HG03460 (cell line): Measurements from ENCODE around the gene TMEM190.
A peak's percentile ranks its signal among the peaks of the same experiment; 100 is the strongest.

Source experiments
- ATAC-seq: cut with Tn5 transposase; IDR thresholded peaks from one replicate; pipeline ENCODE4 v1.9.1; 2021; ENCODE audit not compliant: unreplicated experiment

TMEM190 gene

GRCh38 chr19:55369653-55370304, 6.8 kb upstream of the TMEM190 start:
- ATAC-seq: no peak

GRCh38 chr19:55370305-55370988, 6.2 kb upstream of the TMEM190 start, which contains the start of gene IL11:
TSS of gene IL11 (minus strand) at chr19:55370463. CDS start at chr19:55370310, 153 bp downstream.
- no peak for ATAC-seq

GRCh38 chr19:55372316-55373081, 4.1 kb upstream of the TMEM190 start:
- no peak for ATAC-seq

GRCh38 chr19:55373306-55373992, 3.2 kb upstream of the TMEM190 start:
- ATAC-seq: no peak

- no peak for ATAC-seq
These were observed 2.5 kb upstream of the TMEM190 start for GRCh38 chr19:55373993-55374757.

- ATAC-seq: no peak
These were observed 918 bp downstream of the TMEM190 start for GRCh38 chr19:55377356-55378131.

GRCh38 chr19:55379174-55379573, 2.5 kb downstream of the TMEM190 start:
- ATAC-seq: no peak

- ATAC-seq: no peak
These were observed 5.4 kb downstream of the TMEM190 start for GRCh38 chr19:55382013-55382412.

GRCh38 chr19:55382522-55383054, 6.0 kb downstream of the TMEM190 start:
- ATAC-seq: no peak

GRCh38 chr19:55383279-55384130, 6.9 kb downstream of the TMEM190 start:
- no peak for ATAC-seq

GRCh38 chr19:55384131-55384919, 7.7 kb downstream of the TMEM190 start, which contains the start of gene TMEM238:
TSS of gene TMEM238 (minus strand) at chr19:55384292. CDS start at chr19:55384259, 33 bp downstream.
- ATAC-seq: no peak

- ATAC-seq: peak; percentile 61
These were observed 8.5 kb downstream of the TMEM190 start for GRCh38 chr19:55384920-55385723.

GRCh38 chr19:55385724-55386492, 9.3 kb downstream of the TMEM190 start, which contains the start of gene RPL28:
TSS of gene RPL28 (plus strand) at chr19:55385932. CDS start at chr19:55386358, 426 bp downstream.
- ATAC-seq: peak; percentile 69

GRCh38 chr19:55386493-55386971, 9.9 kb downstream of the TMEM190 start:
- ATAC-seq: no peak

- no peak for ATAC-seq
These were observed 11.3 kb downstream of the TMEM190 start for GRCh38 chr19:55387736-55388497.
